Right atrium auricular region (tissue), 2 donors: ENCODE measurements around the gene ITGB3BP. TPM values are rescaled to one million over a fixed set of nuclear protein-coding genes. Genes with fewer than 3 reads are reported as not detected.

Experiments used
- DNase-seq: peaks from one replicate; pipeline ENCODE4 v3.0.0-alpha.2; 2019; ENCODE audit warnings: low spot score
- H3K27ac ChIP-seq, 2 donors: fragments of 200-600 bp; sonication (generic); 1 replicate in 1 of 2; 2 replicates in 1 of 2; pipeline ENCODE4 v1.5.1; 2016 to 2019
- H3K27me3 ChIP-seq, 2 donors: fragments of 200-600 bp; sonication (generic); one replicate each; pipeline versions ENCODE4 v1.5.1 to v1.6.0; 2017 to 2019
- H3K36me3 ChIP-seq: fragments of 200-600 bp; sonication (generic); one replicate; pipeline ENCODE4 v1.5.1; 2016
- H3K4me1 ChIP-seq, 2 donors: fragments of 200-600 bp; sonication (generic); one replicate each; pipeline versions ENCODE4 v1.5.1 to v1.6.0; 2017 to 2019
- H3K4me3 ChIP-seq, 2 donors: fragments of 200-600 bp; sonication (generic); 1 replicate in 1 of 2; 2 replicates in 1 of 2; pipeline ENCODE4 v1.5.1; 2017 to 2019; ENCODE audit warnings: mild to moderate bottlenecking in 1 of 2, moderate library complexity in 1 of 2
- H3K9me3 ChIP-seq, 2 donors: fragments of 200-600 bp; sonication (generic); one replicate each; pipeline ENCODE4 v1.5.1; 2019
- CTCF ChIP-seq, 2 donors: fragments of 200-600 bp; sonication (generic); IDR thresholded peaks; one replicate each; pipeline ENCODE4 v1.5.1; 2019; ENCODE audit warnings: antibody characterized with exemption in 2 of 2
- total RNA-seq, 2 donors: library from RNA; depleted of rRNA; stranded (reverse); fragments of >200 nt; gene quantifications; one replicate each; pipeline ENCODE4 v1.1.0, GENCODE V29; 2016

ITGB3BP gene
- total RNA-seq, 2 donors from 2014 or later, result 5.0 to 5.7 TPM

GRCh38 chr1:63405021-63405420, 118.0 kb downstream of the ITGB3BP start:
- no peak overlapping the region for H3K27ac ChIP-seq
- DNase-seq, result no peak
- H3K27me3 ChIP-seq, result no peaks in the 10 kb centered on the region
- no peaks in the 10 kb centered on the region for H3K9me3 ChIP-seq
- H3K4me1 ChIP-seq, result no peaks in the 10 kb centered on the region
- no peak for TF ChIP-seq CTCF (IDR thresholded peaks at IDR 0.05)
- H3K4me3 ChIP-seq, result no peak overlapping the region
- H3K36me3 ChIP-seq, result no peaks in the 10 kb centered on the region

- no peaks in the 10 kb centered on the region for H3K36me3 ChIP-seq
- no peak overlapping the region for H3K4me3 ChIP-seq
- TF ChIP-seq CTCF (IDR thresholded peaks at IDR 0.05), result no peak
- H3K27ac ChIP-seq, result no peak overlapping the region
- no peaks in the 10 kb centered on the region for H3K4me1 ChIP-seq
- DNase-seq, result no peak
- H3K27me3 ChIP-seq, result no peaks in the 10 kb centered on the region
- no peaks in the 10 kb centered on the region for H3K9me3 ChIP-seq
Observed at GRCh38 chr1:63403386-63403785, 119.6 kb downstream of the ITGB3BP start.

GRCh38 chr1:63401945-63402344, 121.1 kb downstream of the ITGB3BP start:
- H3K9me3 ChIP-seq, result no peaks in the 10 kb centered on the region
- no peak for TF ChIP-seq CTCF (IDR thresholded peaks at IDR 0.05)
- no peak overlapping the region for H3K4me3 ChIP-seq
- no peak overlapping the region for H3K27ac ChIP-seq
- H3K36me3 ChIP-seq, result no peaks in the 10 kb centered on the region
- no peaks in the 10 kb centered on the region for H3K4me1 ChIP-seq
- no peak for DNase-seq
- H3K27me3 ChIP-seq, result no peaks in the 10 kb centered on the region

Other genes with a start within 250 kb of the ITGB3BP start
- 1 to 10 TPM in 1 of 2 donors, under 1 TPM in 1; 0.48 to 1.1 TPM for gene FOXD3, start 200.7 kb downstream of the ITGB3BP start, total RNA-seq
- gene ALG6, start 155.6 kb downstream of the ITGB3BP start, total RNA-seq, result 1 to 10 TPM; 4.1 to 4.7 TPM
- gene EFCAB7, start 300 bp upstream of the ITGB3BP start, total RNA-seq, result 1 to 10 TPM; 5.6 to 6.7 TPM
- 100 to 1,000 TPM; 171 to 258 TPM for gene PGM1, start 70.2 kb upstream of the ITGB3BP start, total RNA-seq